ENCODE measurements around the gene ADAMTS12. TPM values are rescaled to one million over a fixed set of nuclear protein-coding genes. Genes with fewer than 3 reads are reported as not detected.

The ADAMTS12 gene
- total and polyA plus RNA-seq, 2 of the 8 experiments (the other 6 are each of a cell fraction or from before 2014, with no cell fraction given), result 6.4 to 12.8 TPM

DNA sequence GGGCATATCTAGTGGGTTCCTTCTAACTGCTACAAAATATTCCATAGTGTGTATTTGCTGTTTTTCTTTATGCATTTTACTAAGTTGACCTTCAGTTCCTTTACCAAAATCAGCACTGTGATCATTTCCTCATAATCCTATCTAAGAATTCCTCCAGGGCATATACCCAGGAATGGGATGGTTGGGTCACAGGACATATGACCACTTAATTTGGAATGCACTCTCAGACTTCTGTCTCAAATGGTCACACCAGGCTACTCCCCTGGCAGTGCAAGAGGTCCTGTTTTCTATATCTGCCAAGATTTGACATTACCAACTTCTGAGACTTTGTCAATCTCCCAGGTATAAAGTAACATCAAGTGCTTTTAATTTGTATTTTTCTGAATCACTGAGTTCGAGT lies 63.9 kb downstream of the ADAMTS12 start:
- Histone ChIP-seq H3K56ac (replicated peaks; ENCODE audit: insufficient read length, low read depth, low read length) (no peak overlapping the region), H4K20me1 (replicated peaks in 1 of 2; ENCODE audit: control insufficient read depth in 1 of 2, insufficient read depth in 2 of 2, low read length in 2 of 2) (no peaks in the 10 kb centered on the region), H3K27ac (ENCODE audit: low read depth, low read length) (no peak overlapping the region), H3K23me2 (ENCODE audit: low read depth, low read length) (no peaks in the 10 kb centered on the region), H3K4me3 (ENCODE audit: extremely low read depth in 1 of 4, insufficient read depth in 2 of 4, low read depth in 3 of 4, low read length in 4 of 4) (no peak overlapping the region), H2BK5ac (ENCODE audit: low read depth, low read length) (no peak overlapping the region), H2AFZ (ENCODE audit: low read length) (no peak overlapping the region), H3K9me3 (ENCODE audit: insufficient read depth in 2 of 2, low read depth in 1 of 2, low read length in 1 of 2) (no peaks in the 10 kb centered on the region), H3K36me3 (ENCODE audit: control insufficient read depth in 2 of 4, insufficient read depth in 4 of 4, low read length in 3 of 4) (no peaks in the 10 kb centered on the region), H4K8ac (ENCODE audit: extremely low read depth, insufficient read depth, low read length) (no peak overlapping the region), H4K91ac (replicated peaks; ENCODE audit: insufficient read length, low read length) (no peak overlapping the region), H3K14ac (ENCODE audit: insufficient read length) (no peak overlapping the region), H3K79me2 (ENCODE audit: control insufficient read depth in 1 of 2, insufficient read depth in 2 of 2, low read length in 2 of 2) (no peaks in the 10 kb centered on the region), H3K4me1 (replicated peaks in 1 of 4; ENCODE audit: control insufficient read depth in 3 of 4, insufficient read depth in 4 of 4, low read length in 3 of 4) (peaks cover 0 to 7% (median 1%) of the 10 kb centered on the region in 4 experiments; a peak in 4 of 7 replicates), H3K4ac (replicated peaks; ENCODE audit: insufficient read length, low read depth, low read length) (no peak overlapping the region), H3K9ac (replicated peaks in 1 of 4; ENCODE audit: extremely low read depth in 1 of 4, low read depth in 3 of 4, low read length in 3 of 4) (no peak overlapping the region), H3K23ac (ENCODE audit: insufficient read length) (no peak overlapping the region), H3K4me2 (ENCODE audit: insufficient read depth in 1 of 2, low read depth in 2 of 2, low read length in 2 of 2) (no peak overlapping the region), H3K79me1 (ENCODE audit: low read depth, low read length) (no peaks in the 10 kb centered on the region; the same call in 1 of the 2 replicates), H3K18ac (ENCODE audit: extremely low read depth, low read length) (no peak overlapping the region), H2AK5ac (ENCODE audit: low read depth, low read length) (no peak overlapping the region), H2BK120ac (replicated peaks; ENCODE audit: low read depth, low read length) (no peak overlapping the region), H3K27me3 (replicated peaks in 1 of 4; ENCODE audit: control insufficient read depth in 3 of 4, extremely low read depth in 1 of 4, insufficient read depth in 3 of 4, low read length in 3 of 4) (no peaks in the 10 kb centered on the region), H4K5ac (ENCODE audit: insufficient read length, low read depth, low read length) (no peak overlapping the region), H2BK20ac (ENCODE audit: low read length) (no peak overlapping the region), H2BK12ac (ENCODE audit: low read depth, low read length) (no peak overlapping the region), H2BK15ac (ENCODE audit: low read length) (no peak overlapping the region)
- TF ChIP-seq, protein P1, sequence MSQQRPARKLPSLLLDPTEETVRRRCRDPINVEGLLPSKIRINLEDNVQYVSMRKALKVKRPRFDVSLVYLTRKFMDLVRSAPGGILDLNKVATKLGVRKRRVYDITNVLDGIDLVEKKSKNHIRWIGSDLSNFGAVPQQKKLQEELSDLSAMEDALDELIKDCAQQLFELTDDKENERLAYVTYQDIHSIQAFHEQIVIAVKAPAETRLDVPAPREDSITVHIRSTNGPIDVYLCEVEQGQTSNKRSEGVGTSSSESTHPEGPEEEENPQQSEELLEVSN (IDR thresholded peaks at IDR 0.05), result no peak
- no peak for TF ChIP-seq EGR1 (IDR thresholded peaks at IDR 0.05; ENCODE audit: borderline replicate concordance, low read depth, low read length)
- no peak for TF ChIP-seq TAF7 (optimal IDR thresholded peaks at IDR 0.05; ENCODE audit: borderline replicate concordance, low read depth, low read length)
- no peak for TF ChIP-seq NANOG (IDR thresholded peaks at IDR 0.05; ENCODE audit: insufficient read depth, low read depth, low read length, poor library complexity, severe bottlenecking)
- no peak for TF ChIP-seq CHD2 (IDR thresholded peaks at IDR 0.05; ENCODE audit: low read length)
- TF ChIP-seq EP300 (IDR thresholded peaks at IDR 0.05; ENCODE audit: borderline replicate concordance in 1 of 2, low read depth in 2 of 2, low read length in 2 of 2), result no peak
- no peak for TF ChIP-seq SP4 (IDR thresholded peaks at IDR 0.05; ENCODE audit: low read length)
- no peak for TF ChIP-seq BCL11A (IDR thresholded peaks at IDR 0.05; ENCODE audit: low read depth in 2 of 2, low read length in 2 of 2)
- no peak for TF ChIP-seq TCF12 (IDR thresholded peaks at IDR 0.05; ENCODE audit: low read depth, low read length)
- TF ChIP-seq, protein P2, sequence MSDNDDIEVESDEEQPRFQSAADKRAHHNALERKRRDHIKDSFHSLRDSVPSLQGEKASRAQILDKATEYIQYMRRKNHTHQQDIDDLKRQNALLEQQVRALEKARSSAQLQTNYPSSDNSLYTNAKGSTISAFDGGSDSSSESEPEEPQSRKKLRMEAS (IDR thresholded peaks at IDR 0.05), result no peak
- TF ChIP-seq KDM1A (IDR thresholded peaks at IDR 0.05; ENCODE audit: borderline replicate concordance, low read length), result no peak
- no peak for TF ChIP-seq GABPA (IDR thresholded peaks at IDR 0.05; ENCODE audit: borderline replicate concordance, insufficient read depth, low read length)
- CTCF ChIA-PET (ENCODE audit: partially characterized antibody), result interaction anchor here (2.1 kb wide), 1 partner anchor 8 kb away, joined by 6 read pairs; no protein-coding TSS in a partner anchor
- FAIRE-seq, result no peak
- WGBS, 2 experiments (ENCODE audit: extremely low coverage in 1 of 2, insufficient coverage in 1 of 2, insufficient read length in 1 of 2, insufficient replicate concordance in 2 of 2, low coverage in 1 of 2, low lambda C conversion rate in 2 of 2, missing lambda C conversion rate in 1 of 2), result 90% methylated on average over 1 of the region's 1 CpG; no CpG with 5 or more reads in 1 of the 2 experiments
- DNase-seq (ENCODE audit: low read depth in 1 of 2, low spot score in 2 of 2), result no peak
- POLR2A ChIA-PET (ENCODE audit: partially characterized antibody), result no interaction called here

Measured in H1 (cell line).